HepG2 (cell line): ENCODE measurements around the gene UAP1L1. TPM values are rescaled to one million over a fixed set of nuclear protein-coding genes. Genes with fewer than 3 reads are reported as not detected.

Source experiments
- BORCS8-MEF2B ChIP-seq: sonication (generic); formaldehyde crosslinking; IDR thresholded peaks from 2 replicates; pipeline ENCODE4 v1.8.0; 2022; ENCODE audit warnings: mild to moderate bottlenecking, missing genetic modification reagents
- CC2D1A ChIP-seq: sonication (generic); formaldehyde crosslinking; IDR thresholded peaks from 2 replicates; pipeline ENCODE4 v1.8.1; 2023; ENCODE audit warnings: mild to moderate bottlenecking, missing genetic modification reagents
- ELF3 ChIP-seq: IDR thresholded peaks from 2 replicates; pipeline ENCODE4 v1.6.1; 2016; ENCODE audit warnings: missing genetic modification reagents, missing compliant biosample characterization
- MATR3 ChIP-seq: sonication (generic); formaldehyde crosslinking; IDR thresholded peaks from 2 replicates; pipeline ENCODE4 v1.4.0; 2020; ENCODE audit warnings: missing genetic modification reagents
- NONO ChIP-seq, 2 experiments: fragments of 450-650 bp in 1 of 2; sonication (generic) in 1 of 2; formaldehyde crosslinking in 1 of 2; IDR thresholded peaks in 1 of 2; conservative IDR thresholded peaks in 1 of 2; 2 replicates each; pipeline versions ENCODE4 v1.6.1 to v1.8.0; 2017 to 2022; ENCODE audit warnings: mild to moderate bottlenecking in 1 of 2, missing genetic modification reagents in 1 of 2, moderate library complexity in 1 of 2
- RELA ChIP-seq: sonication (generic); formaldehyde crosslinking; IDR thresholded peaks from 2 replicates; pipeline ENCODE4 v1.4.0; 2020; ENCODE audit warnings: missing genetic modification reagents
- REPIN1 ChIP-seq: sonication (generic); formaldehyde crosslinking; IDR thresholded peaks from 2 replicates; pipeline ENCODE4 v1.8.0; 2022; ENCODE audit warnings: missing genetic modification reagents, low read depth, mild to moderate bottlenecking, borderline replicate concordance
- SPEN ChIP-seq: sonication (generic); formaldehyde crosslinking; IDR thresholded peaks from 2 replicates; pipeline ENCODE4 v1.5.1; 2020; ENCODE audit warnings: low read depth, mild to moderate bottlenecking, missing genetic modification reagents
- TCF7L2 ChIP-seq: IDR thresholded peaks from 2 replicates; pipeline ENCODE4 v1.6.1; 2011; ENCODE audit warnings: mild to moderate bottlenecking, low read depth, low read length, moderate library complexity
- YY1 ChIP-seq: IDR thresholded peaks from 2 replicates; pipeline ENCODE4 v1.6.1; 2011; ENCODE audit warnings: low read length, low read depth, moderate library complexity, mild to moderate bottlenecking; ENCODE audit not compliant: insufficient read depth, insufficient replicate concordance
- ZBTB20 ChIP-seq: sonication (generic); formaldehyde crosslinking; IDR thresholded peaks from 2 replicates; pipeline ENCODE4 v1.8.1; 2023; ENCODE audit warnings: missing genetic modification reagents, low read depth, mild to moderate bottlenecking, borderline replicate concordance
- ZBTB49 ChIP-seq: sonication (generic); formaldehyde crosslinking; IDR thresholded peaks from 2 replicates; pipeline ENCODE4 v1.4.0; 2020; ENCODE audit warnings: missing genetic modification reagents, borderline replicate concordance
- ZHX2 ChIP-seq, 2 experiments: sonication (generic) in 1 of 2; formaldehyde crosslinking in 1 of 2; IDR thresholded peaks; 2 replicates each; pipeline versions ENCODE4 v1.6.1 to v1.9.0; 2014 to 2022; ENCODE audit warnings: antibody characterized with exemption in 1 of 2, borderline replicate concordance in 1 of 2, inconsistent platforms in 1 of 2, low read depth in 1 of 2, missing genetic modification reagents in 1 of 2
- ZNF10 ChIP-seq: sonication (generic); formaldehyde crosslinking; IDR thresholded peaks from 2 replicates; pipeline ENCODE4 v1.4.0; 2020; ENCODE audit warnings: mild to moderate bottlenecking, low read depth, missing genetic modification reagents, borderline replicate concordance
- ZUFSP ChIP-seq: sonication (generic); formaldehyde crosslinking; IDR thresholded peaks from 2 replicates; pipeline ENCODE4 v1.9.0; 2021; ENCODE audit warnings: missing genetic modification reagents, mild to moderate bottlenecking, borderline replicate concordance
- polyA plus RNA-seq, 8 experiments: library from polyadenylated mRNA; depleted of rRNA in 3 of 8; stranded (reverse) in 7 of 8; unstranded in 1 of 8; fragments of >200 nt; fragmentation: Illumina TruSeq in 4 of 8; extraction: Trizol in 4 of 8; gene quantifications; 2 replicates each; pipeline versions ENCODE4 v1.2.1 to v1.2.3, GENCODE V29; 2011 to 2016; ENCODE audit warnings: low read depth in 4 of 8, missing spikeins in 1 of 8, mixed read lengths in 1 of 8; ENCODE audit not compliant: insufficient read depth in 1 of 8
- total RNA-seq, 5 experiments: library from RNA; depleted of rRNA; stranded (reverse); fragments of >200 nt; fragmentation: Illumina TruSeq; extraction: Trizol; gene quantifications; 2 replicates each; pipeline ENCODE4 v1.2.3, GENCODE V29; 2016; ENCODE audit warnings: low read depth in 1 of 5
- TF ChIP-seq, protein P1 (sequence below): IDR thresholded peaks from 2 replicates; pipeline ENCODE4 v1.6.1; 2016; ENCODE audit warnings: missing compliant biosample characterization, missing genetic modification reagents, borderline replicate concordance

UAP1L1 gene
- total and polyA plus RNA-seq, 2 of the 13 experiments (the other 11 are each of a cell fraction or from before 2014, with no cell fraction given) = 5.4 to 6.4 TPM

DNA sequence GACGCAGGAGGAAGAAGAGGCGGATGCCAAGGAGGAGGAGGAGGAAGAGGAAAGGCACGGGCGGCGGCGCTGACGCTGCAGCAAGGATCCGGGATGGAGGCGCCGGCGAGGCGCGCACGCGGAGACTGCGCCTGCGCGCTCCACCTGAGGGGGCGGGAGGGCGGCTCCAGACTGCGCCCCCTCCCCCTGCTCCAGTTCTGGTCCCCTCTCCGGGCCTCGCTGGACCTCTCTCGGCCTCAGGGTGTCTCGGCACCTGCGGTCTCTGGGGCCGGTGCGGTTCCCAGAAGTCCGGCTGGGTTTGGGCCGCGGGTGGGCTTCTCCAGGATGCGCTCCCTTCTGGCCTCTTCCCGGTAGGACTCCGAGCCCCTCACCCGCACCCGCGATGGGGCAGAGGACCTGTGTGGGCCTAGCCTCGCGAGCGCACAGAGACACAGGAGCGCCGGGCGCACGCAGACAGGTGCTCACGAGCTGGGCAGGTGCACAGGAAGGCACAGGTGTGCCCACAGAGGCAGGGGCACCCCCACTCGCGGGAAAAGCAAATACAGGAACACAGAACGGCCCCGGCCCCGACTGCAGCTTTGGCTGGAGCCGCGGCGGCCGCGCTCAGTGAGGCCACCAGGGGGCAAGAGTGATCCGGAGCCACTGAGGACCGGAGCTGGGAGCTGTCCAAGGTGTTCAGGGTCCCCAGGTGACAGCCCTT is 31.1 kb upstream of the UAP1L1 start, which contains the start of gene NPDC1 (continued):
- TF ChIP-seq ZHX2 (IDR thresholded peaks at IDR 0.05; ENCODE audit: low read depth) (no peak), ZHX2 (CRISPR knock-in tag; IDR thresholded peaks at IDR 0.05; ENCODE audit: borderline replicate concordance) (peak; percentile 89; the same call in 1 of the 2 replicates), ELF3 (CRISPR knock-in tag) (peak; percentile 73), ZUFSP (CRISPR knock-in tag) (no peak), BORCS8-MEF2B (CRISPR knock-in tag) (peak; percentile 90), MATR3 (no peak), CC2D1A (CRISPR knock-in tag) (no peak), TCF7L2 (no peak), NONO (IDR thresholded peaks at IDR 0.05) (no peak), NONO (CRISPR knock-in tag; conservative IDR thresholded peaks at IDR 0.05) (0 out of 2 replicates have a peak, but pooled peaks have one; percentile 20), ZNF10 (no peak), RELA (CRISPR knock-in tag) (no peak), ZBTB49 (no peak), YY1 (peak; percentile 42), ZBTB20 (CRISPR knock-in tag) (peak; percentile 73; the same call in 1 of the 2 replicates), REPIN1 (peak; percentile 56; the same call in 1 of the 2 replicates), SPEN (CRISPR knock-in tag) (peak; percentile 46)
- TF ChIP-seq, protein P1, sequence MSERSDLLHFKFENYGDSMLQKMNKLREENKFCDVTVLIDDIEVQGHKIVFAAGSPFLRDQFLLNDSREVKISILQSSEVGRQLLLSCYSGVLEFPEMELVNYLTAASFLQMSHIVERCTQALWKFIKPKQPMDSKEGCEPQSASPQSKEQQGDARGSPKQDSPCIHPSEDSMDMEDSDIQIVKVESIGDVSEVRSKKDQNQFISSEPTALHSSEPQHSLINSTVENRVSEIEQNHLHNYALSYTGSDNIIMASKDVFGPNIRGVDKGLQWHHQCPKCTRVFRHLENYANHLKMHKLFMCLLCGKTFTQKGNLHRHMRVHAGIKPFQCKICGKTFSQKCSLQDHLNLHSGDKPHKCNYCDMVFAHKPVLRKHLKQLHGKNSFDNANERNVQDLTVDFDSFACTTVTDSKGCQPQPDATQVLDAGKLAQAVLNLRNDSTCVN (CRISPR knock-in tag) = 0 out of 2 replicates have a peak, but pooled peaks have one; percentile 68
